ENCODE data around the gene ASS1. TPM values are rescaled to one million over a fixed set of nuclear protein-coding genes. Genes with fewer than 3 reads are reported as not detected.

Gene ASS1
- polyA plus RNA-seq, 1 experiment, result 99.5 TPM

DNA sequence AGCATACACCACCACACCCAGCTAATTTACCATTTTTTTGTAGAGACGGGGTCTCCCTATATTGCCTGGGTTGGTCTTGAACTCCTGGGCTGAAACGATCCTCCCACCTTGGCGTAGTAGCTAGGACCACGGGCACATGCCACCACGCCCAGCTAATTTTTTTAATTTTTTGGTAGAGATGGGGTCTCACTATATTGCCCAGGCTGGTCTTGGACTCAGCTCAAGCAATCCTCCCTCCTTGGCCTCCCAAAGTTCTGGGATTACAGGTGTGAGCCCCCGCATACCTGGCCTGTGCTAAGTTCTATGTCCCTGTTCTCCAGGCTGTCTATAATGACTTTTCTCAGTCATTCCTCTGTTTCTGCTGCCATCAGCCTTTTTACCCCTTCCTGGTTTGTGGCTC lies 41.3 kb downstream of the ASS1 start:
- DNase-seq (ENCODE audit: low read depth, low spot score), result no peak
- Histone ChIP-seq H3K9me3 (ENCODE audit: control insufficient read depth, insufficient read depth, low read length) (no peaks in the 10 kb centered on the region), H3K27me3 (ENCODE audit: control insufficient read depth, insufficient read depth, low read length) (peaks cover 29% of the 10 kb centered on the region), H3K4me3 (ENCODE audit: low read depth, low read length) (no peak overlapping the region), H3K27ac (ENCODE audit: low read depth, low read length) (no peak overlapping the region)
- ChIA-PET POLR2A (no interaction called here), CTCF (interaction anchor here (0.9 kb wide), 1 partner anchor 26 kb away, joined by 3 read pairs; no protein-coding TSS in a partner anchor)
- TF ChIP-seq, protein P1, sequence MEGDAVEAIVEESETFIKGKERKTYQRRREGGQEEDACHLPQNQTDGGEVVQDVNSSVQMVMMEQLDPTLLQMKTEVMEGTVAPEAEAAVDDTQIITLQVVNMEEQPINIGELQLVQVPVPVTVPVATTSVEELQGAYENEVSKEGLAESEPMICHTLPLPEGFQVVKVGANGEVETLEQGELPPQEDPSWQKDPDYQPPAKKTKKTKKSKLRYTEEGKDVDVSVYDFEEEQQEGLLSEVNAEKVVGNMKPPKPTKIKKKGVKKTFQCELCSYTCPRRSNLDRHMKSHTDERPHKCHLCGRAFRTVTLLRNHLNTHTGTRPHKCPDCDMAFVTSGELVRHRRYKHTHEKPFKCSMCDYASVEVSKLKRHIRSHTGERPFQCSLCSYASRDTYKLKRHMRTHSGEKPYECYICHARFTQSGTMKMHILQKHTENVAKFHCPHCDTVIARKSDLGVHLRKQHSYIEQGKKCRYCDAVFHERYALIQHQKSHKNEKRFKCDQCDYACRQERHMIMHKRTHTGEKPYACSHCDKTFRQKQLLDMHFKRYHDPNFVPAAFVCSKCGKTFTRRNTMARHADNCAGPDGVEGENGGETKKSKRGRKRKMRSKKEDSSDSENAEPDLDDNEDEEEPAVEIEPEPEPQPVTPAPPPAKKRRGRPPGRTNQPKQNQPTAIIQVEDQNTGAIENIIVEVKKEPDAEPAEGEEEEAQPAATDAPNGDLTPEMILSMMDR (IDR thresholded peaks at IDR 0.05; ENCODE audit: low read depth, low read length), result no peak

- CTCF ChIA-PET, result interaction anchor here (1.0 kb wide), 1 partner anchor 27 kb away, joined by 4 read pairs; no protein-coding TSS in a partner anchor
- Histone ChIP-seq H3K4me3 (ENCODE audit: low read depth, low read length) (no peak overlapping the region), H3K9me3 (ENCODE audit: control insufficient read depth, insufficient read depth, low read length) (no peaks in the 10 kb centered on the region), H3K27ac (ENCODE audit: low read depth, low read length) (no peak overlapping the region), H3K27me3 (ENCODE audit: control insufficient read depth, insufficient read depth, low read length) (peaks cover 21% of the 10 kb centered on the region)
- POLR2A ChIA-PET, result no interaction called here
- TF ChIP-seq, protein P1 (IDR thresholded peaks at IDR 0.05; ENCODE audit: low read depth, low read length), result no peak
- DNase-seq (ENCODE audit: low read depth, low spot score), result no peak
These were observed 42.7 kb downstream of the ASS1 start for GRCh38 chr9:130487500-130487899.

DNA sequence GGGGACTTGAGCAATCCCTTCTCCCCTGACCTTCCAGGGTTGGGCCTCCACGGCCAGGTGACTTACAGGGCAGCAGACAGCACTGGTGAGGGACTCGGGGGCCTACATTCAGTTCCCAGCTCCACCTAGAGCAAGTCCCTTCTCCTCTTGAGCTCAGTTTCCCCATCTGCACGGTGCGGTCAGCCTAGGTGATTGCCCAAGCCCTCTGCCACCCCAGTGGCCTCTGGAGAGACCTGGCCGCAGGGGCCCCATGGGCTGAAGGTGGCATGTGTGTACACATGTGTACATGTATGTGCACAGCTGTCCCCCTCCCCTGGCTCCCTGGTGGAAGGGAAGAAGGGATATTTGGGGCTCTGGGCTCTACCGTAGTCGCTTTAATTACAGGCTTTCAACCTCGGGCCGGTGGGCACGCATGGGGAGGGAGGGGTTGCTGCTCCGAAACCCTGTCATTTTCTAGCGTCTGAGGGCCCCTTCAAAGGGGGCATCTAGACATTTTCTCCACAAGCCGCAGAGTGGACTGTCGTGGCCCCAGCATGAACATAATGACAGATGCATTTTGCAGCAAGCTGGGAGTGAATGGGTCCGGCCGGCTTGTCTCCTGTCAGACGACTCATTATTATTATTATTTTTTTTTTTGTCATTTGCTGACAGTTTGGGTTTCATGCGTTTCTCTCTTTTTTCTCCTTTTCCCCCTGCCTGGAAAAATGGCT lies 44.0 kb downstream of the ASS1 start:
- ChIA-PET CTCF (interaction anchor here (0.6 to 1.0 kb wide), 2 partner anchors 28 to 106 kb away, joined by 4 read pairs; no protein-coding TSS in a partner anchor), POLR2A (no interaction called here)
- no peak for DNase-seq (ENCODE audit: low read depth, low spot score)
- TF ChIP-seq, protein P1 (IDR thresholded peaks at IDR 0.05; ENCODE audit: low read depth, low read length), result no peak
- Histone ChIP-seq H3K9me3 (ENCODE audit: control insufficient read depth, insufficient read depth, low read length) (peaks cover 3% of the 10 kb centered on the region; the same call in 1 of the 2 replicates), H3K27me3 (ENCODE audit: control insufficient read depth, insufficient read depth, low read length) (peaks cover 10% of the 10 kb centered on the region), H3K4me3 (ENCODE audit: low read depth, low read length) (no peak overlapping the region), H3K27ac (ENCODE audit: low read depth, low read length) (no peak overlapping the region)

GRCh38 chr9:130490981-130491380 lies 46.2 kb downstream of the ASS1 start:
- Histone ChIP-seq H3K27ac (ENCODE audit: low read depth, low read length) (no peak overlapping the region), H3K9me3 (ENCODE audit: control insufficient read depth, insufficient read depth, low read length) (peaks cover 23% of the 10 kb centered on the region), H3K4me3 (ENCODE audit: low read depth, low read length) (no peak overlapping the region), H3K27me3 (ENCODE audit: control insufficient read depth, insufficient read depth, low read length) (peaks cover 2% of the 10 kb centered on the region)
- CTCF ChIA-PET, result no interaction called here
- DNase-seq (ENCODE audit: low read depth, low spot score), result no peak
- POLR2A ChIA-PET, result no interaction called here
- TF ChIP-seq, protein P1 (IDR thresholded peaks at IDR 0.05; ENCODE audit: low read depth, low read length), result no peak

GRCh38 chr9:130491830-130492482 lies 47.2 kb downstream of the ASS1 start:
- Histone ChIP-seq H3K27me3 (ENCODE audit: control insufficient read depth, insufficient read depth, low read length) (peaks cover 2% of the 10 kb centered on the region), H3K27ac (ENCODE audit: low read depth, low read length) (no peak overlapping the region), H3K9me3 (ENCODE audit: control insufficient read depth, insufficient read depth, low read length) (peaks cover 23% of the 10 kb centered on the region), H3K4me3 (ENCODE audit: low read depth, low read length) (no peak overlapping the region)
- CTCF ChIA-PET, result no interaction called here
- TF ChIP-seq, protein P1 (IDR thresholded peaks at IDR 0.05; ENCODE audit: low read depth, low read length), result no peak
- no peak for DNase-seq (ENCODE audit: low read depth, low spot score)
- POLR2A ChIA-PET, result no interaction called here
